Hematopoietic multipotent progenitor cell (in vitro differentiated cells): Measurements from ENCODE around the gene CD4. TPM values are rescaled to one million over a fixed set of nuclear protein-coding genes. Genes with fewer than 3 reads are reported as not detected.
A peak's percentile ranks its signal among the peaks of the same experiment; 100 is the strongest.

Experiments used
- DNase-seq, 3 donors: peaks; one replicate each; pipeline ENCODE4 v3.0.0-alpha.2; 2011 to 2015; ENCODE audit warnings: low read depth in 2 of 3, low spot score in 2 of 3
- total RNA-seq: library from RNA; depleted of rRNA; stranded (reverse); fragments of >200 nt; gene quantifications from one replicate; pipeline ENCODE4 v1.2.3, GENCODE V29; 2012

CD4 gene
- total RNA-seq, 1 donor = 3.8 TPM

DNA sequence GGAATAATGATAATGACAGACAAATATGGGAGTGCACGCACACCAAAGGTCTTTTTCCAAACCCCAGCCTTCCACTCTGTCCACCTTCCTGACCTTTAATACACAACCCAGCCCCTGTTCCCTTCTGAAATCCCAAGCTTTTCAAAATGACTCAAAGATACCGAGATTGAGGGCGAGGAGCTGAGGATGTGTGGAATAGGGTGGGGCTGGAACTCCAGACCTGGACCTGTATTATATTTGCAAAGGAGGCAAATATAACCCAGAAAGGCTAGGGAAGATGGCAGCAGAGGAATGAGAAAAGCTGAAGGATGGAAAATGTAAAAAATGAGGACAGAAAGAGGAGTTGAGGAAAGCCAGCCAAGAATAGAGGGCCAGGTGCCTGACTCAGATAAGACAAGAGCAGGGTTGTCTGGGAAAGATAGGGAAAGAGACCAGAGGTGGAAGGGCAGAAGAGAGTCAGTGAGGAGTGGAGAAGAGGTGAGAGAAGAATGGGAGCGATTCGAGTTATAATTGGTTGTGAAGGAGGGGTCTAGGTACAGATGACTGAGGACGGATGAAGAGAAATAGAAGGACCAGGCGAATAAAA lies 24.2 kb upstream of the CD4 start:
- DNase-seq = no peak

DNA sequence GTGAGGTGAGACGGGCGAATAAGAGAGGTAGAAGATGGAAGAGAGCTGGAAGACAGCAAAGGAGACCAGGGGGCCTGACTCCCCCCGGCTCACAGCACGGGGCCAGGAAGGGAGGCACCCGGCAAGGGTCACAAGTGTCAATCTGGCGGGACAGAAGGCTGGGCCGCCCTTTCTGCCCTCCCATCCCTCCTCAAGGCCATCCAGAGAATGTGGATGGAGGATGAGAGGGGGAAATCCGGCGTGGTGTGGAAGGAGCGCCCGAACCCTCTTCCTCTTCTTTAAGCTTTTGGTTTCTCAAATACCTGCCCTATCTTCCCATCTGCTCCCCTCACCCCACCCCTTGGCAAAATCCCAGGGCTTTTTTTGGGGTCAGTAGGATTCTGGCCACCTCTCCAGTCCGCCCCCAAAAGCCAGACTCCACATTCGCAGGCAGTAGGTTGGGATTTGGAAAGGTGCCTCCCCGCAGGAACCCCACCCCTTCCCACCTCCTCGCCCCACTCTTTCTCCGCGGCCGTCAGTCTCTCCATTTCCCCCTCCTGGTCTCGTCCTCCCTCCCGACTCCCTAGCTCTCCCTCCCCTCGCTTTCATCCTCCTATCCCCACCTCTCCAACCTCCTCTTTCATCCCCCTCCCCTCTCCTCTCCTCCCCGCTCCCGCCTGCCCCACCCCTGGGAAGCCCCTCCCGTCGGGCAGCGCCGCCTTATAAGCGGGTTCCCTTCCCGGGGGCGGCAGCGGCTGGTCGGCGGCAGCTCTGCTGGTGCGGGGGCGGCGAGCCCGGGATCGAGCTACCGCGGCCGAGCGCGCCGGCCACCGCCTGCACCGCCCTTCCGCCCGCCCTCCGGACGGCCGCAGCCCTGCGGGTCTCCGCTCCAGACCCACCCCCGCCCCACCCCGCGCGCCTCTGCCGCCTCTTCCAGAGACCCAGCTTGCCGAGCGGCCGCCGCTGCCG lies 23.4 kb upstream of the CD4 start, which contains the start of gene PTMS:
PTMS (plus strand) TSS at position 730 of the 948 bp plus-strand sequence. CDS start 343 bp downstream, outside the sequence.
- DNase-seq = no peak

DNA sequence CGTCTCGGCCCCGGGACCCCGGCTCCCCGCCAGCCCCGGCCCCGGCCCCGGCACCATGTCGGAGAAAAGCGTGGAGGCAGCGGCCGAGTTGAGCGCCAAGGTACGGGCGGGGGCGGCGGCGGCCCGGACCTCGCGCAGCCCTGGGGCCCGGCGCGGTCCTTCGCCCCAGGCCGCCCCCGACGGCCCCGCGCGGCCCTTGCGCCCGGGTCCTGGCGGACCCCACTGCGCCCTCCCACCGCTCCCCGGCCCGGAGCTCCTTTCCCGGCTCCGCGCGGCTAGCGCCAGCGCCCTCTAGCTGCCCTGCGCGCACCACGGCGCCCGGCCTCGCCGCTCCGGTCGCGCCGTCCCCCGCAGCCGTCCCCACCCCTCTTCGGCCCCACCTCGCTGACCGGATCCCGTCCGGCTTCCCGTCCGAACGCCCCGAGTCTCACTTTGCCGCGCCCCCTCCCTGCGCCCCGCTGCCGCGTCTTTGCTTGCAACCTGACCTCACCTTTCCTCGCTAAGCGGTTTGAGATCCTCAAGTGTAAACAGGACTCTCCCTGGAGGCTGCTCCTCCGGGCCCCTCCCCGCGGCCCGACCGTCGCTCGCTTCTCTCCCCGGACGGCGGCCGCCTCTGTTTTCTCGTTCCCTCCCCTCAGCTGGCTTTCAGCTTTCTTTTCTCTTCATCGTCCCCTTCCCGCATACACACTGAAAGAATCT lies 22.5 kb upstream of the CD4 start:
- peak in 2 of 3 donors; percentile 55 to 72 for DNase-seq

DNA sequence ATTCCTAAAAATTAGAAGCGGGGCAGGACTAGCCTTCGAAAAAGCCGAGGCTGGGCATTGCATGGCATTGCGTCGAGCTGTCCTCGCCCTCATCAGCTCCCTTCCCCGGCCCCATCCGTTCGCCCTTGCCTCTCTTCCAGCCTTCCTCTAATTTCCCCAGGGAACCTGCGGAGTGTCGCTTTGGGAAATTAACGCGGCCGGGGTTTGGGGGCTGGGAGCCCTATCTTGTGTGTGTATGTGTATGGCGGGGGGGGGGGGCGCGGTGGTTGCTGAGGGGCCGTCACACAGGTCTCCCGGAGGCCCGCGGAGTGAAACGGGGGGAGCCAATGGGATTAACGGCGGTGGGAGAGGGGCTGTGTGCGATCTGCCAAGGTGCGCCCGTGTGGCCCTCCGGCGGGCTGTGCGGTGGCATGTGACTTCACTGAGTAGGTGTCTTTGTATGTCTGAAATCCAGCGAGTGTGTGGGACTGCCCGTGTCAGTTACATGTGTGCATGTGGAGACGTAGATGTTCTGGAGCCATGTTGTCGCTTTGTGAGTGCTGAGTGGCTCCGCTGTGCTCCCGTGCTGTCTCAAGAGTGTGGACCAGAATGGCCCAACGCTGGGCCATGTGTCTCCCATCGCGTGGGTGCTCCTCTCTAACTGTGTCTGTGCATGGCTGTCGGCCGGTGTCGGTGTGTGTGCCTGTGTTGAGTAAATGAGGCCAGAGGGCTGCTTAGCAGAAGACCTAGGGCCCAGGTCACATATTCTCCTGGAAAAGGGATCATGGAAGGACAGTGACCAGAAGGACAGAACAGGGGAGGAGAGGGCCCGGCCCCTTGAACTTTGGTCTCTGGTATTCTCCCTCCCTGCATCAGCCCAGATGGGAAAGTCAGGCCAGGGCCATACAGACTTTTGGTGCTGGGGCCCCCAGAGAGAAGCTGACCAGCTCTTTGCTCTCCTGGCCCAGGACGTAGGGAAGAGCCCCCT lies 21.7 kb upstream of the CD4 start:
- DNase-seq = no peak

DNA sequence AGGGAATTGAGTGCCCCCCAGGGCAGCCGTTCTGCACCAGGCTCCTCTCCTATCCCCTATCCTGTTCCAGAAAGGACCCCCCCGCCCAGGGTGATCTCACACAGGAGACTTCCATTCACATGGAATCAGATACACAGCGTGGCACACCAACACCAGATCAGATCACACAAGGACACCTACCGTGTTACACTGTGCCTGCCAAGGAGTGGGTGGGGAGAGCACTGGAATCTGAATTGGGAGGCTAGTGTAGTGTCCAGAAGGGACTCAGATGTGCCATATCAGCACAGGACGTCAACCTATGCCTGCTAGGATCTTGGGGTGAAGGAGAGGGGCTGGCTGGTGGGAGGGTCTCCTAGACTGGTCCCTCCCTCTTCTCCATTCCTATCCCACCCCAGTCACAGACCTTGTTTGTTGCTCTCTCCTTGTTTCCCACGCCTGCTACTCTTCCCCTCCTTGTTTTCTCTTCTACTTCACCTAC lies 20.9 kb upstream of the CD4 start:
- no peak for DNase-seq

DNA sequence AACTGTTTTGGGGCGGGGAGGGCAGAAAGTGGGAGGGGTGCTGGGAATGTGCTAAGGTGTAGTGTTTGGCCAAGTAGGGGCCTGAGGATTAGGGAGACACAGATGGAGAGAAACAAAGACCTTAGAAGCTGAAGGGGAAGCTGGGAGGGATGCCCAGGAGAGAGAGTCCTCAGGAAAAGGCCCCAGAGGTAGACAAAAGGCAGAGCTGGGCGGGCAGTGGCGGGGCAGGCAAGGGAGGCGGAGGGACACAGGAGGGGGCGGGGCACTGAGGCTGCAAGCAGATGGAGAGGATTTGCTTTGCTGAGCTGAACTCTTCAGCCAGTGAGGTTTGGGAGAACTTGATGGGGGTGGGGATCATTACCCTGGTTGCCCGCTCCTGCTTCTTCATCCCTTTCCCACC lies 20.3 kb upstream of the CD4 start:
- DNase-seq = no peak

DNA sequence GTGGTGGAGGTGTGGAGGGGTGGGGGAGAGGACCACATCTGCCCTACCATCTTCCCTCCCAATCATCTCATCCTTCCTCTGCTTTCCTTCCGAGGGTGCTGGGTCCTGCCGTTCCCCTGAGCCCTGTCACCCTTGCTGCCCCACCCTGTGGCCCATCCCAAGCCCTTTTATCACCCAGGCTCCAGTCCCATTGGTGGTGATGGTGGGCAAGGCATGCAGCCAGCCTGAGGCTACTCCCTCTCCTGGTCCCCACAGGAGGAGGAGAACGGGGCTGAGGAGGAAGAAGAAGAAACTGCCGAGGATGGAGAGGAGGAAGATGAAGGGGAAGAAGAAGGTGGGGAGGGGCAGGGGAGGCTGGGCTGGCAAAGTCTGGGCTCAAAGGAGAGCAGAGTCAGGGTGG lies 19.7 kb upstream of the CD4 start:
- DNase-seq = no peak

DNA sequence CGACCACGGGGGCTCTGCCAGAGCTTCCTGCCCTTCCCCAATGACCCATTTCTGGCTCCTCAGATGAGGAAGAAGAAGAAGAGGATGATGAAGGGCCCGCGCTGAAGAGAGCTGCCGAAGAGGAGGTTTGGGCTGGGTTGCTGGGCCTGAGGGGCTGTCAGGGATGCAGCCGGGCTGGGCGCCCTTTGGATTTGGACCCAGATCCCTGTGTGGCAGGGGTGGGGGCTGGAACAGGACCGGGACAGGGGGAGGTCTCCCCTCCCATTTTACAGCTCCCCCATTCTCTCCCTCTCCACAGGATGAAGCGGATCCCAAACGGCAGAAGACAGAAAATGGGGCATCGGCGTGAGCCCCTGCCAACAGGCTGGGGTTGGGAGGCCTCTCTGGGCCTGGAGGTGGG lies 19.2 kb upstream of the CD4 start:
- no peak for DNase-seq

DNA sequence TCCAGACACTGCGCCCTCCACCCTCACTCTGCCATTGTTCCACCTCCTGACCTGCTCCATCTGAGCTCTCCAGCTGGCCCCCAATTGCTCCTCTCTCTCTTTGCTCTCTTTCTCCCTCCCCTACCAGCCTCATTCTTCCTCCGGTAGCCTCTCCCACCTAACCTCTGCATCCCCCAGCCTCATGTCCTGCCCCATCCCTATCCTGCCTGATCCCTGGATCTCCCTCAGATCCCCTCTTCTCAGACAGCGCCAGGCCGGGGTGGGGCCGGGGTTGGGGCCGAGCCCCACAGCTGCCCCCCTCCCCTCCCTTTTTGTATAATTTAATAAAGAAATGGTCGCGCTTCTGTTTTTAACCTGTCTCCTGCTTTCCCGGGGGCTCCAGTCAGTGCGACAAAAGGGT lies 18.7 kb upstream of the CD4 start:
- DNase-seq = no peak

DNA sequence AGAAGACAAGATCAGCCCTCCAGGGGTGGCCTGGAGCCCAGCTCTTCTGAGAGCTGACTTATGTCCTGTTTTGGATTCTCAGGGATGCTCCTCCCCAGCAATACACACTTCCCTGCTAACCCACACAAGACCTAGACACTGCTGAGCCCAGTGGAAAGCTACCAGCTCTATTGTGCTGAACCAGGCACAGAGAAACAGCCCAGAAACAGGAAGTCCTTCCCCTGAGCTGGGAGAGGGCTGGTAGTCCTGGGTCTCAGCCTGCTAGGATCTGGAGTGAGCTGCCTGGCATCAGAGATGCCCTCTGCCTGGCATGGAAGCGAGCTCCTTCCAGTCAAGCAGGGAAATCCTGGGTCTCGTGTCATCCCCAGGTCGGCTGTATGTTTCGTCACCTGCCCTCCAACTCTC lies 18.2 kb upstream of the CD4 start:
- DNase-seq = no peak

DNA sequence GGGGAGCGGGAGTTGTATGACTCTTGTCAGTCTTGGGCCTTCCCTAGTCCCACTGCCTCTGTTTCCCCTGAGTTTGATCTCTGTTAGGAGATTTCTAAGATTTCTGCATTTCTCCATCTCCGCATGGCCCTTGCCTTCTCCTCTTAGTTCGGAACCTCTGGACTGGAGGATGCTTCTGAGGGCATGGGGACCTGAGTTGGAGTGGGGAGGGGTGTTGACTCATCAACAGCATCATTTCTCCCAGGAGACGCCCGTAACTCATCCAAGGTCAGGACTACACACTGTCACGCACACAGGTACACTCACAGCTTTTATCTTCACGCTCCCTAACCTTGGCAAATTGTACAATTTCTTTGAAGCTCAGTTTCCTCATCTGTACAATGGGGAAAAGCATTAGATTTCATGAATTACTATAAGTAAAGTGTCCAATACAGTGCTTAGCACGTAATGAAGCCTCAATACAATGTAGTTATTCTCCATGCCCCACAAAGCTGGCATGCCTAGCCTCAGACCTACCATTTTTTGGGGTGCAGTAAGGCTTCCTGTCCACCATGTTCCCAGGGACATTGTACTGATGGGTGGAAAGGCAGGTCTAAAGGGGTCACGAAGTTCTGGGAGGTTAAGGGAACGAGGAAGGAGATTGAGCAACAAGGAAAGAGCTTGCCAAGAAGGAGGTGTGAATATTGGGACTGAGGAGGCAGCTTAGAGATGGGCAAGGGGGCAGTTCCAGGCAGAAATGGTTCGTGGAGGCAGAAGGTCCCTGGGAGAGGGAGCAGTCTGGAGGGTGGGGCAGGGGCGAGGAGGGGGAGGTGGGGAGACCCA lies 17.6 kb upstream of the CD4 start:
- DNase-seq = no peak

DNA sequence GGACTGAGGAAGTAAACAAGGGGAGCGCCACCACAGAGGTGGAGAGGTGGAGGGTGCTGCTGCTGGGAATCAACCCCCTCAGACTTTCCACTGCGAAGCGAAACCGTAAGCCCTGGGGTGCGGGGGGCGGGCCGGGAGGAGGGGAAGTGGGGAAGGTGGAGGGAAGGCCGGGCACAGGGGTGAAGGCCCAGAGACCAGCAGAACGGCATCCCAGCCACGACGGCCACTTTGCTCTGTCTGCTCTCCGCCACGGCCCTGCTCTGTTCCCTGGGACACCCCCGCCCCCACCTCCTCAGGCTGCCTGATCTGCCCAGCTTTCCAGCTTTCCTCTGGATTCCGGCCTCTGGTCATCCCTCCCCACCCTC lies 17.0 kb upstream of the CD4 start, which contains the start of gene LAG3:
LAG3 (plus strand) TSS at position 190 of the 365 bp plus-strand sequence. CDS start 333 bp downstream, outside the sequence.
- DNase-seq = peak in 1 of 3 donors; percentile 41

DNA sequence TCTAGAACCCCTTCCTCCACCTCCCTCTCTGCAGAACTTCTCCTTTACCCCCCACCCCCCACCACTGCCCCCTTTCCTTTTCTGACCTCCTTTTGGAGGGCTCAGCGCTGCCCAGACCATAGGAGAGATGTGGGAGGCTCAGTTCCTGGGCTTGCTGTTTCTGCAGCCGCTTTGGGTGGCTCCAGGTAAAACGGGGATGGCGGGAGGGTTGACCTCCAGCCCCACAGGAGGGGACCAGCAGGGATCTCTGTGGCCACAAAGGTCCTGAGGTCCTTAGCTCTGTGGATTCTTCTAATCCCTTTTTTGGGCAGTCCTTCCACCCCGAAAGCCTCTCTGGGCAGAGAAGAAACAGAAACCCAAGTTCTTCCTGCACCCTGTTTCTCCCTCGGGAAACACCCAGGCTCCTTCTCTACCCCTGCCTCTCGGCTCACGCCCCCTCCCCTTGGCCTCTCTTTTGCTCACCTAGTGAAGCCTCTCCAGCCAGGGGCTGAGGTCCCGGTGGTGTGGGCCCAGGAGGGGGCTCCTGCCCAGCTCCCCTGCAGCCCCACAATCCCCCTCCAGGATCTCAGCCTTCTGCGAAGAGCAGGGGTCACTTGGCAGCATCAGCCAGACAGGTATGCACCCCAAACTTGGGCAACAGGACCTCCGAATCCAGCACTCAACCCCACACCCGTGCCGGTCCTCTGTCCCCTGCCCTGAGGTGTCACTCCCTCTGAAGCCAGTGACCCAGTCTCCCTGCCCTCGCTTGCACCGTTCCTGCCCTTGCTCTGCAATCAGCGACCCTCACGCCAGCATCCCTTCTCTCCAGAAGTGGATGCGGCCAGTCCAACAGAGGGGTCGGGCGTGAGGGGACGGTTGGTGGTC lies 16.4 kb upstream of the CD4 start:
- DNase-seq = no peak

DNA sequence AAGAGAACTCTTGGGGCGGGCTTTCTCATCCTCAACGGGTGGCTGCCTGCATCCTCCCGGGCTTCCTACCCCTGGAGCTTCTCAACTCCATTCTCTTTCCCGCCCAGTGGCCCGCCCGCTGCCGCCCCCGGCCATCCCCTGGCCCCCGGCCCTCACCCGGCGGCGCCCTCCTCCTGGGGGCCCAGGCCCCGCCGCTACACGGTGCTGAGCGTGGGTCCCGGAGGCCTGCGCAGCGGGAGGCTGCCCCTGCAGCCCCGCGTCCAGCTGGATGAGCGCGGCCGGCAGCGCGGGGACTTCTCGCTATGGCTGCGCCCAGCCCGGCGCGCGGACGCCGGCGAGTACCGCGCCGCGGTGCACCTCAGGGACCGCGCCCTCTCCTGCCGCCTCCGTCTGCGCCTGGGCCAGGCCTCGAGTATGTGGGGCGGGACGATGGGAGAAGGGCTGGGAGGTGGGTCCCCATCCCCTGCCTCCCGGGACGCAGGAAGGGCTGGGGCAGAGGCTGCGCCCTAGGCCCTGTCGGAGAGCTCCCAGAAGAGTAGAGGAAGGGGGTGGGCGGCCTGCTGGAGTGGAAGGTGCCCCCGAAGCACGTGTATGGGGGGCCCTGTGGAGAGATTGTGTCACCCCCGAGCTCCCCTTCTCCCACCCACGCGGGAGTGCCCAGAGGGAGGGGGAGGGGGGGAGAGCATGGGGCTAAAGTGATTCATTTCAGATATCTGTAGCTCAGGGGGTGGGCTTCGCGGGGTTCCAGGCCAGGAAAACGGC lies 15.6 kb upstream of the CD4 start:
- DNase-seq = no peak

DNA sequence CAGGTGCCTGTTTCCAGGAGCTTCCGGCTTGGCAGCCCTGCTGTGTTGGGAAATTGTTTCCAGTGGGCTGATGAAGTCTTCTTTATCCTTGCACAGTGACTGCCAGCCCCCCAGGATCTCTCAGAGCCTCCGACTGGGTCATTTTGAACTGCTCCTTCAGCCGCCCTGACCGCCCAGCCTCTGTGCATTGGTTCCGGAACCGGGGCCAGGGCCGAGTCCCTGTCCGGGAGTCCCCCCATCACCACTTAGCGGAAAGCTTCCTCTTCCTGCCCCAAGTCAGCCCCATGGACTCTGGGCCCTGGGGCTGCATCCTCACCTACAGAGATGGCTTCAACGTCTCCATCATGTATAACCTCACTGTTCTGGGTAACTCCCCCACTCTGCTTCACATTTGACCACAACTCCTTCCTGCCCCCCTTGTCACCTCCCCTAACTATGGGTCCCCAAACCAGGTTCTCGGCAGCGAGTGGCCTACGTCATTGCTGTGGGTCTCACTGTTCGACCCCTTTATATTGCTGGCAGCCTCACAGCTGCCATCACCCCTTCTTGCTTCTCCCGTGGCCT lies 14.7 kb upstream of the CD4 start:
- no peak for DNase-seq

DNA sequence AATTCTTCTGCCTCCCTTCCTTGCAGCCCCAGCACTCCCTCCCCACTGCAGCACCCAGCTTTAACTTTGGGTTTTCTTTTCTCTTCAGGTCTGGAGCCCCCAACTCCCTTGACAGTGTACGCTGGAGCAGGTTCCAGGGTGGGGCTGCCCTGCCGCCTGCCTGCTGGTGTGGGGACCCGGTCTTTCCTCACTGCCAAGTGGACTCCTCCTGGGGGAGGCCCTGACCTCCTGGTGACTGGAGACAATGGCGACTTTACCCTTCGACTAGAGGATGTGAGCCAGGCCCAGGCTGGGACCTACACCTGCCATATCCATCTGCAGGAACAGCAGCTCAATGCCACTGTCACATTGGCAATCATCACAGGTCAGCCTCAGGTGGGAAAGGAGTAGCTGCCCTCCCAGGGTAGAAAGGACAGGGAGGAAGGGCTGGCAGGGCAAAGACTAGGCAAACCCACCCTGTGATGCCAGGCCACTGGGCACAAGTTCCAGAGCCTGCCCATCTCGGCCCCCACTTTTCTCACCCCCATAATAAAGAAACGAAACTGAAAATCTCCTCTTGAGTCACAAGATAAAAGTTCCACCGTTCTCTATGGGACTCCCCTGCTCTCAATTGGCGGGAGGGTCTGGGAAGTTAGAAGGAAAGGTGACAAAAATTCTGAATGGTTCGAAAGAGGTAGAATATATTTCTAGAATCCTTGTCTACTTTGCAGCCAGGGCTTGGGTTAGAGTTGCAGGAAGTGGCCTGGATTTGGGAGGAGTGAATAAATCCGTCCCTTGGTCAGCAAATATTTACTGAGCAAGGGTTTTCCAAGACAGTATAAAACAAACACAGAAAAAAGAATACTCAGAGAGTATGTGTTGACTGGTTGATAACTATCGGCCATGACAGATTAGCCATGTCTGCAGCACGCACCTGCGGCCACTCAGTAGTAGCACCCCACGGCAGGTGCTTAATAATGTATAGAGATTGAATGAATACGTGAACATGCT lies 13.8 kb upstream of the CD4 start:
- no peak for DNase-seq
